ENCODE data around the gene HFM1.
"Not testable (repeated sequence)": the region's sequence is repeated elsewhere in the genome, so short reads cannot be mapped to it uniquely, and the experiment has no call there.

The HFM1 gene

GRCh38 chr1:91288843-91289553, 115.6 kb downstream of the HFM1 start:
- H3K4me3 ChIP-seq (ENCODE audit: low read depth in 1 of 2, low read length in 2 of 2); H3K4me1 ChIP-seq (ENCODE audit: control insufficient read depth in 1 of 2, insufficient read depth in 2 of 2, low read length in 2 of 2); H3K9me3 ChIP-seq (ENCODE audit: control insufficient read depth in 1 of 2, low read length in 2 of 2); H3K36me3 ChIP-seq (ENCODE audit: control insufficient read depth in 1 of 2, insufficient read depth in 2 of 2, low read length in 2 of 2); H3K27me3 ChIP-seq (ENCODE audit: low read depth, low read length); H3K27ac ChIP-seq (ENCODE audit: low read length): not testable (repeated sequence)

GRCh38 chr1:91286962-91287317, 117.7 kb downstream of the HFM1 start:
- not testable (repeated sequence) for H3K4me3 ChIP-seq (ENCODE audit: low read depth in 1 of 2, low read length in 2 of 2); H3K4me1 ChIP-seq (ENCODE audit: control insufficient read depth in 1 of 2, insufficient read depth in 2 of 2, low read length in 2 of 2); H3K27me3 ChIP-seq (ENCODE audit: low read depth, low read length); H3K9me3 ChIP-seq (ENCODE audit: control insufficient read depth in 1 of 2, low read length in 2 of 2); H3K36me3 ChIP-seq (ENCODE audit: control insufficient read depth in 1 of 2, insufficient read depth in 2 of 2, low read length in 2 of 2); H3K27ac ChIP-seq (ENCODE audit: low read length)

DNA sequence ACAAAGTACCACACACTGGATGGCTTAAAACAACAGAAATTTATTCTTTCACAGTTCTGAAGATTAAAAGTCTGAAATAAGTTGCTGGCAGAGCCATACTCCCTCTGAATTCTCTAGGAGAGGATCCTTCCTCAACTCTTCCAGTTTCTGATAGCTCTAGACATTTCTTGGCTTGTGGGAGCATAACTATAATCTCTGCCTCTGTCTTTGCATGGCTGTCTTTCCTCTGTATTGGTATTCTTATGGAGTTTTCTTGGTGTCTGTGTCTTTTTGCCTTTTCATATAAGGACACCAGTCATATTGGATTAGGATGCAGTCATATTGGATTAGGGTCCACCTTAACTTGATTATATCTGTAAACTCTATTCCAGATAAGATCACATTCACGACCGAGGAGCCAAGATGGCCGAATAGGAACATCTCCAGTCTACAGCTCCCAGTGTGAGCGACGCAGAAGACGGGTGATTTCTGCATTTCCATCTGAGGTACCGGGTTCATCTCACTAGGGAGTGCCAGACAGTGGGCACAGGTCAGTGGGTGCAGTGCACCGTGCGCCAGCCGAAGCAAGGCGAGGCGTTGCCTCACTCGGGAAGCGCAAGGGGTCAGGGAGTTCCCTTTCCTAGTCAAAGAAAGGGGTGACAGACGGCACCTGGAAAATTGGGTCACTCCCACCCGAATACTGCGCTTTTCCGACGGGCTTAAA, 118.2 kb downstream of the HFM1 start:
- not testable (repeated sequence) for H3K9me3 ChIP-seq (ENCODE audit: control insufficient read depth in 1 of 2, low read length in 2 of 2); H3K4me3 ChIP-seq (ENCODE audit: low read depth in 1 of 2, low read length in 2 of 2); H3K4me1 ChIP-seq (ENCODE audit: control insufficient read depth in 1 of 2, insufficient read depth in 2 of 2, low read length in 2 of 2); H3K27ac ChIP-seq (ENCODE audit: low read length); H3K27me3 ChIP-seq (ENCODE audit: low read depth, low read length); H3K36me3 ChIP-seq (ENCODE audit: control insufficient read depth in 1 of 2, insufficient read depth in 2 of 2, low read length in 2 of 2)

GRCh38 chr1:91283421-91283726, 121.3 kb downstream of the HFM1 start:
- Histone ChIP-seq H3K36me3 (ENCODE audit: control insufficient read depth in 1 of 2, insufficient read depth in 2 of 2, low read length in 2 of 2) (no peaks in the 10 kb centered on the region), H3K27ac (ENCODE audit: low read length) (no peak overlapping the region), H3K27me3 (ENCODE audit: low read depth, low read length) (peaks cover 3% of the 10 kb centered on the region), H3K4me3 (ENCODE audit: low read depth in 1 of 2, low read length in 2 of 2) (no peak overlapping the region), H3K9me3 (ENCODE audit: control insufficient read depth in 1 of 2, low read length in 2 of 2) (no peaks in the 10 kb centered on the region), H3K4me1 (ENCODE audit: control insufficient read depth in 1 of 2, insufficient read depth in 2 of 2, low read length in 2 of 2) (no peaks in the 10 kb centered on the region)

- Histone ChIP-seq H3K27ac (ENCODE audit: low read length) (no peak overlapping the region), H3K4me3 (ENCODE audit: low read depth in 1 of 2, low read length in 2 of 2) (no peak overlapping the region), H3K4me1 (ENCODE audit: control insufficient read depth in 1 of 2, insufficient read depth in 2 of 2, low read length in 2 of 2) (no peaks in the 10 kb centered on the region), H3K36me3 (ENCODE audit: control insufficient read depth in 1 of 2, insufficient read depth in 2 of 2, low read length in 2 of 2) (no peaks in the 10 kb centered on the region), H3K9me3 (ENCODE audit: control insufficient read depth in 1 of 2, low read length in 2 of 2) (no peaks in the 10 kb centered on the region), H3K27me3 (ENCODE audit: low read depth, low read length) (peaks cover 4% of the 10 kb centered on the region)
Measured at GRCh38 chr1:91282695-91283420, 121.8 kb downstream of the HFM1 start.

DNA sequence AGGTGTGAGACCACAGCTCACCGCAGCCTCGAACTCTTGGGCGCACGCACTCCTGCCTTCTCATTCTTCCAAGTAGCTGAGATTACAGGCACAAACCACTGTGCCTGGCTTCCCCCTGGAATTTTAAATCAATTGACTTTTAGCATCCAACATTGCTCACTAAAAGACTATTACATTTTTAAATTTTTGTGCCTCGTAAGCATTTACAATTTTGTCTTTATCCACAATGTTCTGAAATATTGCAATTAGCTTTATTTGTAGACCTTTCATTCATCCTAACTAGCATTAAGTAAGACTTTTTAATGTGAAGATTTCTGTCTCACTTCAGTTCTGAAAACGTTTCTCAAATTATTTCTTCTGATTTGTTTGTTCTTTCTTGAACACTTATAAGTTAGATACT, 122.9 kb downstream of the HFM1 start:
- no peaks in the 10 kb centered on the region for H3K36me3 ChIP-seq (ENCODE audit: control insufficient read depth in 1 of 2, insufficient read depth in 2 of 2, low read length in 2 of 2)
- peaks cover 4% of the 10 kb centered on the region for H3K27me3 ChIP-seq (ENCODE audit: low read depth, low read length)
- H3K27ac ChIP-seq (ENCODE audit: low read length), result no peak overlapping the region
- no peaks in the 10 kb centered on the region for H3K4me1 ChIP-seq (ENCODE audit: control insufficient read depth in 1 of 2, insufficient read depth in 2 of 2, low read length in 2 of 2)
- H3K4me3 ChIP-seq (ENCODE audit: low read depth in 1 of 2, low read length in 2 of 2), result no peak overlapping the region
- H3K9me3 ChIP-seq (ENCODE audit: control insufficient read depth in 1 of 2, low read length in 2 of 2), result no peaks in the 10 kb centered on the region

DNA sequence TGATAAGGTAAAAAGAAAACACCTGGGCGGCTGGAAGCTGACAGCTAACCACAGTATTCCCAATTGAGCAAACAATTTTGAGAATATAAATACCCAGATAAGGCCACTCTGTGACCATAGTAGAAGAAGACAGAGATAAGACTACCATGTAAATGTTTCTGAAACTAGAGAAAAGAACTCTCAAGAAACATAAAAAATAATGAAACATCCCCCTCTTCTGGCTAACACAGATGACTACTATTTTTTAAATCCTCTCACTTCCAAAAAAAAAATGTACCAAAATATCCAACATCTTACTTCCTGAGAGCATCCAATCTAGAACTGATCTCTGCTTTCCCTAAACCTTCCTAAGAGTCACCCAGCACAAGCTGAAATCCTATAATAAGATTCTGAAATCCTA, 125.9 kb downstream of the HFM1 start:
- H3K4me3 ChIP-seq (ENCODE audit: low read depth in 1 of 2, low read length in 2 of 2), result no peak overlapping the region
- no peak overlapping the region for H3K27ac ChIP-seq (ENCODE audit: low read length)
- H3K9me3 ChIP-seq (ENCODE audit: control insufficient read depth in 1 of 2, low read length in 2 of 2), result no peaks in the 10 kb centered on the region
- peaks cover 4% of the 10 kb centered on the region for H3K27me3 ChIP-seq (ENCODE audit: low read depth, low read length)
- H3K4me1 ChIP-seq (ENCODE audit: control insufficient read depth in 1 of 2, insufficient read depth in 2 of 2, low read length in 2 of 2), result no peaks in the 10 kb centered on the region
- H3K36me3 ChIP-seq (ENCODE audit: control insufficient read depth in 1 of 2, insufficient read depth in 2 of 2, low read length in 2 of 2), result no peaks in the 10 kb centered on the region

DNA sequence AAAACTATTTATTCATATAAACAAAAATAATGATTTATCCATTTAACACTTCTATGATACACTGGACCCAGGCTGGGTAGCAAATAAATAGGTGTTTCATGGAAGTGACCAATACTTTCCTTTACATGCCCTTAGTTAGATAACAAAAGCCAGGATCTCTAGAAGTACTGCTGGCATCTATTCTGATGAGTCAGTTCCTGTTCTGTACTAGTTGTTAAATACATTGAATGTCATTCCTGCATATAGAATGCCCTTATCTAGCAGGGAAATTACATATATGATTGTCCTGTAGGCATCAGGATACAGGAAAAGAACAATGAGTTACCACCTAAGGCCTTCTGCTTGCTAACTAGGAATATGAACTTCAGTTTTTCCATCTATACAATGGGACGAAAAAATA, 130.8 kb downstream of the HFM1 start:
- H3K27me3 ChIP-seq (ENCODE audit: low read depth, low read length), result peaks cover 4% of the 10 kb centered on the region
- H3K9me3 ChIP-seq (ENCODE audit: control insufficient read depth in 1 of 2, low read length in 2 of 2), result no peaks in the 10 kb centered on the region
- no peak overlapping the region for H3K4me3 ChIP-seq (ENCODE audit: low read depth in 1 of 2, low read length in 2 of 2)
- H3K36me3 ChIP-seq (ENCODE audit: control insufficient read depth in 1 of 2, insufficient read depth in 2 of 2, low read length in 2 of 2), result no peaks in the 10 kb centered on the region
- H3K4me1 ChIP-seq (ENCODE audit: control insufficient read depth in 1 of 2, insufficient read depth in 2 of 2, low read length in 2 of 2), result no peaks in the 10 kb centered on the region
- no peak overlapping the region for H3K27ac ChIP-seq (ENCODE audit: low read length)

- H3K27me3 ChIP-seq (ENCODE audit: low read depth, low read length), result no peaks in the 10 kb centered on the region
- no peaks in the 10 kb centered on the region for H3K4me1 ChIP-seq (ENCODE audit: control insufficient read depth in 1 of 2, insufficient read depth in 2 of 2, low read length in 2 of 2)
- H3K4me3 ChIP-seq (ENCODE audit: low read depth in 1 of 2, low read length in 2 of 2), result no peak overlapping the region
- no peaks in the 10 kb centered on the region for H3K9me3 ChIP-seq (ENCODE audit: control insufficient read depth in 1 of 2, low read length in 2 of 2)
- no peak overlapping the region for H3K27ac ChIP-seq (ENCODE audit: low read length)
- no peaks in the 10 kb centered on the region for H3K36me3 ChIP-seq (ENCODE audit: control insufficient read depth in 1 of 2, insufficient read depth in 2 of 2, low read length in 2 of 2)
Measured at GRCh38 chr1:91261655-91262054, 143.0 kb downstream of the HFM1 start.

DNA sequence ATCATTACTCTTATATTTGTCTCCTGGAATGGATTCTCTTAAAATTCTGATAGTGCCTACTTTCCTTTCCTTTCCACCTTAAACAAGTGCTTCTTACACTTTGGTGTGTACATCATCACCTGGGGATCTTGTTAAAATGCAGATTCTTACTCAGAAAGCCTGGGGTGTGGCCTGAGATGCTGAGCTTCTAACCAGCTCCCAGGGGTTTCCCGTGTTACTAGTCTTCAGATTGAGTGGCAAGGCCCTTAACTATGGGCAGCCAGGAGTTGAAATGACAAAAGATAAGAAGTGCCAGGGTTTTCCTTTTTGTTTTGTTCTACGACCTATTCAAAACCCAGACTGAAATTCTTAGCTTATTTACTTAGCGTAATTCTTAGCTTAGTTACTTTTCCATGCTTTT, 159.2 kb downstream of the HFM1 start:
- H3K4me3 ChIP-seq (ENCODE audit: low read depth in 1 of 2, low read length in 2 of 2), result no peak overlapping the region
- H3K9me3 ChIP-seq (ENCODE audit: control insufficient read depth in 1 of 2, low read length in 2 of 2), result no peaks in the 10 kb centered on the region
- no peaks in the 10 kb centered on the region for H3K27me3 ChIP-seq (ENCODE audit: low read depth, low read length)
- H3K4me1 ChIP-seq (ENCODE audit: control insufficient read depth in 1 of 2, insufficient read depth in 2 of 2, low read length in 2 of 2), result no peaks in the 10 kb centered on the region
- no peak overlapping the region for H3K27ac ChIP-seq (ENCODE audit: low read length)
- H3K36me3 ChIP-seq (ENCODE audit: control insufficient read depth in 1 of 2, insufficient read depth in 2 of 2, low read length in 2 of 2), result no peaks in the 10 kb centered on the region

- H3K36me3 ChIP-seq (ENCODE audit: control insufficient read depth in 1 of 2, insufficient read depth in 2 of 2, low read length in 2 of 2), result no peaks in the 10 kb centered on the region
- no peak overlapping the region for H3K27ac ChIP-seq (ENCODE audit: low read length)
- H3K4me1 ChIP-seq (ENCODE audit: control insufficient read depth in 1 of 2, insufficient read depth in 2 of 2, low read length in 2 of 2), result no peaks in the 10 kb centered on the region
Measured at GRCh38 chr1:91244737-91245136, 159.9 kb downstream of the HFM1 start.

More at GRCh38 chr1:91244737-91245136, 159.9 kb downstream of the HFM1 start:
- Histone ChIP-seq H3K4me3 (ENCODE audit: low read depth in 1 of 2, low read length in 2 of 2) (no peak overlapping the region), H3K27me3 (ENCODE audit: low read depth, low read length) (no peaks in the 10 kb centered on the region), H3K9me3 (ENCODE audit: control insufficient read depth in 1 of 2, low read length in 2 of 2) (no peaks in the 10 kb centered on the region)

Measured in muscle layer of duodenum (tissue), 2 donors.